ENCODE results near the gene ATP6V1A. TPM values are rescaled to one million over a fixed set of nuclear protein-coding genes. Genes with fewer than 3 reads are reported as not detected.

ATP6V1A gene
- total and polyA plus RNA-seq, 2 of the 13 experiments (the other 11 are each of a cell fraction or from before 2014, with no cell fraction given) = 23.4 to 95.1 TPM

DNA sequence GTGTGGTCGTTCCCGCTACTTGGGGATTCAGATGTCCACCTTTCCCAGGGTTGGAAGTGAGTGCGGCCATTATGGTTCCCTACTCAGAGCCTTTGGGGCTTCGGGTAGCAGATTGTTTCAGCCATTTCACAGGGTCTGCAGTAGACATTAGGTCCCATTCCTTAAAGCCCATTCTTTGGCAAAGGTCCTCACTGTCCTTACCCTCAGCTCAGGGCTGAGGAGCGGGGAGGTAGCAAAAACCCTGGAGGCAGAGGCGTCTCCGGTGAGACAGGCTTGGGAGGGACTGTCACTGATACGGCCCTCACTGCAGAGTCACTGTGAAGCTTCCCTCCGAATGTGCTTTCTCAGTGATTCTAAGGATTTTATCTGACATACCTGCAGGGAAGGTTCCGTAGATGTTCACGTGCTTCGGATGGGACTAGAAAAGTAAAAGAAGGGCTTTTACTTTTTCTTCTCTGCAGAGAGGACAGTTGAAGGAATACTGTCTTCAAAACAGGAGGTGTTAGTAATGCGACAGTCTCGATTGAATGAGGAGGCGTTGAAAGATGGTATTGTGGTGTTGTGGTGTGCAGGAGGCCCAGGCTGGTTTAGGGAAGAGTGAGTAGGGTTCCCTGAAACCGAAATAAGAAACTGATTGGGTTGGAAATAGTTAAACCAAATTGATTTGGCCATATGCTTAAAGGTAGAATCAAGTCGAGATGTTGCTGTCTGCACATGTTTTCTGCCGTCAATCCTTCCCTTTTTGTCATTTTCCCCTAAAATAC lies 630 bp downstream of the ATP6V1A start (continued):
- TF ChIP-seq ZNF724P (CRISPR knock-in tag; IDR thresholded peaks at IDR 0.05; ENCODE audit: borderline replicate concordance) (peak; percentile 67; the same call in 1 of the 2 replicates), ELF4 (CRISPR knock-in tag; IDR thresholded peaks at IDR 0.05; ENCODE audit: borderline replicate concordance) (no peak), ADNP (CRISPR knock-in tag; IDR thresholded peaks at IDR 0.05) (no peak), NFKBIZ (CRISPR knock-in tag; IDR thresholded peaks at IDR 0.05) (no peak), MZF1 (CRISPR knock-in tag; IDR thresholded peaks at IDR 0.05; ENCODE audit: borderline replicate concordance) (peak; percentile 90; the same call in 1 of the 2 replicates), ZMYM3 (CRISPR knock-in tag; IDR thresholded peaks at IDR 0.05) (0 out of 2 replicates have a peak, but pooled peaks have one; percentile 28), FOXC1 (CRISPR knock-in tag; IDR thresholded peaks at IDR 0.05; ENCODE audit: borderline replicate concordance) (0 out of 2 replicates have a peak, but pooled peaks have one; percentile 33), SP2 (CRISPR knock-in tag; IDR thresholded peaks at IDR 0.05) (peak; percentile 9; the same call in 1 of the 2 replicates), ZNF605 (CRISPR knock-in tag; IDR thresholded peaks at IDR 0.05) (no peak), ZNF441 (CRISPR knock-in tag; IDR thresholded peaks at IDR 0.05; ENCODE audit: borderline replicate concordance) (no peak), SAP130 (CRISPR knock-in tag; IDR thresholded peaks at IDR 0.05; ENCODE audit: low read depth) (0 out of 2 replicates have a peak, but pooled peaks have one; percentile 1), YEATS2 (CRISPR knock-in tag; IDR thresholded peaks at IDR 0.05; ENCODE audit: borderline replicate concordance) (0 out of 2 replicates have a peak, but pooled peaks have one; percentile 13), TP53 (CRISPR knock-in tag; conservative IDR thresholded peaks at IDR 0.05) (no peak), MEIS1 (CRISPR knock-in tag; IDR thresholded peaks at IDR 0.05; ENCODE audit: borderline replicate concordance) (no peak; the same call in 1 of the 2 replicates), YY1 (IDR thresholded peaks at IDR 0.05; ENCODE audit: insufficient read depth, insufficient replicate concordance, low read depth, low read length) (peak; percentile 67), ZBTB20 (CRISPR knock-in tag; IDR thresholded peaks at IDR 0.05; ENCODE audit: borderline replicate concordance, low read depth) (peak; percentile 81; the same call in 1 of the 2 replicates), ZNF138 (CRISPR knock-in tag; IDR thresholded peaks at IDR 0.05; ENCODE audit: low read depth) (no peak), ZNF225 (CRISPR knock-in tag; IDR thresholded peaks at IDR 0.05) (0 out of 2 replicates have a peak, but pooled peaks have one; percentile 46), ZNF777 (CRISPR knock-in tag; IDR thresholded peaks at IDR 0.05) (no peak)
- TF ChIP-seq, protein P1, sequence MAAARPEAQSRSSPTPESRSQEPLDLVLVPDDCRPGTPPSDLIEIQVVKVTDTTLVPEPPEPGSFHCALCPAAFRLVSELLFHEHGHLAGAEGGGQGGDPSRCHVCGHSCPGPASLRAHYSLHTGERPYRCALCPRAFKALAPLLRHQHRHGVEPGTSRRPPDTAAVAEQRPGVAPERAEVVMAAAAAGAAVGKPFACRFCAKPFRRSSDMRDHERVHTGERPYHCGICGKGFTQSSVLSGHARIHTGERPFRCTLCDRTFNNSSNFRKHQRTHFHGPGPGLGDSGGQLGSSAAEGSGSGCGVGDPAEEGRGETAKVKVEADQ (CRISPR knock-in tag; IDR thresholded peaks at IDR 0.05; ENCODE audit: borderline replicate concordance) = no peak
- TF ChIP-seq, protein P2, sequence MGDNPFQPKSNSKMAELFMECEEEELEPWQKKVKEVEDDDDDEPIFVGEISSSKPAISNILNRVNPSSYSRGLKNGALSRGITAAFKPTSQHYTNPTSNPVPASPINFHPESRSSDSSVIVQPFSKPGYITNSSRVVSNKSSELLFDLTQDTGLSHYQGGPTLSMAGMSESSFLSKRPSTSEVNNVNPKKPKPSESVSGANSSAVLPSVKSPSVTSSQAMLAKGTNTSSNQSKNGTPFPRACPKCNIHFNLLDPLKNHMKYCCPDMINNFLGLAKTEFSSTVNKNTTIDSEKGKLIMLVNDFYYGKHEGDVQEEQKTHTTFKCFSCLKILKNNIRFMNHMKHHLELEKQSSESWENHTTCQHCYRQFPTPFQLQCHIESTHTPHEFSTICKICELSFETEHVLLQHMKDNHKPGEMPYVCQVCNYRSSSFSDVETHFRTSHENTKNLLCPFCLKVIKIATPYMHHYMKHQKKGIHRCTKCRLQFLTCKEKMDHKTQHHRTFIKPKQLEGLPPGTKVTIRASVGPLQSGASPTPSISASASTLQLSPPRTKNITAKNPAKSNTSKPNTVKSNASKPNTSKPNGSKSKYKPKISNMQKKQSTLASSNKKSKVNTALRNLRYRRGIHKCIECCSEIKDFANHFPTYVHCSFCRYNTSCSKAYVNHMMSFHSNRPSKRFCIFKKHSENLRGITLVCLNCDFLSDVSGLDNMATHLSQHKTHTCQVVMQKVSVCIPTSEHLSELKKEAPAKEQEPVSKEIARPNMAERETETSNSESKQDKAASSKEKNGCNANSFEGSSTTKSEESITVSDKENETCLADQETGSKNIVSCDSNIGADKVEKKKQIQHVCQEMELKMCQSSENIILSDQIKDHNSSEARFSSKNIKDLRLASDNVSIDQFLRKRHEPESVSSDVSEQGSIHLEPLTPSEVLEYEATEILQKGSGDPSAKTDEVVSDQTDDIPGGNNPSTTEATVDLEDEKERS (CRISPR knock-in tag; IDR thresholded peaks at IDR 0.05) = 0 out of 2 replicates have a peak, but pooled peaks have one; percentile 44
- TF ChIP-seq, protein P3, sequence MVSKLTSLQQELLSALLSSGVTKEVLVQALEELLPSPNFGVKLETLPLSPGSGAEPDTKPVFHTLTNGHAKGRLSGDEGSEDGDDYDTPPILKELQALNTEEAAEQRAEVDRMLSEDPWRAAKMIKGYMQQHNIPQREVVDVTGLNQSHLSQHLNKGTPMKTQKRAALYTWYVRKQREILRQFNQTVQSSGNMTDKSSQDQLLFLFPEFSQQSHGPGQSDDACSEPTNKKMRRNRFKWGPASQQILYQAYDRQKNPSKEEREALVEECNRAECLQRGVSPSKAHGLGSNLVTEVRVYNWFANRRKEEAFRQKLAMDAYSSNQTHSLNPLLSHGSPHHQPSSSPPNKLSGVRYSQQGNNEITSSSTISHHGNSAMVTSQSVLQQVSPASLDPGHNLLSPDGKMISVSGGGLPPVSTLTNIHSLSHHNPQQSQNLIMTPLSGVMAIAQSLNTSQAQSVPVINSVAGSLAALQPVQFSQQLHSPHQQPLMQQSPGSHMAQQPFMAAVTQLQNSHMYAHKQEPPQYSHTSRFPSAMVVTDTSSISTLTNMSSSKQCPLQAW (CRISPR knock-in tag; IDR thresholded peaks at IDR 0.05) = 0 out of 2 replicates have a peak, but pooled peaks have one; percentile 10
